HEK293 (cell line): Measurements from ENCODE around the gene TOR1AIP2.

ENCODE experiments used
- CTCF ChIA-PET: fragments of 350-600 bp; formaldehyde crosslinking; extraction: SDS; loops from one replicate; lab custom pipeline; 2021; ENCODE audit warnings: antibody characterized with exemption; lab: Yijun Ruan, JAX
- POLR2A ChIA-PET: fragments of 300-600 bp; formaldehyde crosslinking; extraction: SDS; loops from one replicate; lab custom pipeline; 2020; ENCODE audit warnings: antibody characterized with exemption, inconsistent platforms; lab: Yijun Ruan, JAX
- H3K27ac ChIP-seq: fragments of 200-500 bp; sonication (Bioruptor generic); 2 replicates; pipeline ENCODE4 v1.5.1; 2014; ENCODE audit warnings: low read depth, low read length, control low read depth, inconsistent platforms; ENCODE audit errors: extremely low read depth
- H3K36me3 ChIP-seq, 2 experiments: fragments of 200-500 bp in 1 of 2; sonication (Bioruptor generic) in 1 of 2; 1 replicate in 1 of 2; 2 replicates in 1 of 2; pipeline ENCODE4 v1.5.1; 2014 to 2017; ENCODE audit warnings: inconsistent platforms in 2 of 2, low read length in 2 of 2; ENCODE audit not compliant: control insufficient read depth in 2 of 2, insufficient read depth in 1 of 2
- H3K4me1 ChIP-seq: fragments of 200-500 bp; sonication (Bioruptor generic); 2 replicates; pipeline ENCODE4 v1.5.1; 2014; ENCODE audit warnings: mild to moderate bottlenecking, low read length, inconsistent platforms; ENCODE audit not compliant: control insufficient read depth, insufficient read depth
- H3K4me3 ChIP-seq: 2 replicates; pipeline ENCODE4 v1.5.1; 2011; ENCODE audit warnings: low read depth, mild to moderate bottlenecking, control low read depth, low read length, moderate library complexity
- H3K9me3 ChIP-seq: fragments of 200-500 bp; sonication (Bioruptor generic); 2 replicates; pipeline ENCODE4 v1.5.1; 2014; ENCODE audit warnings: low read depth, low read length, inconsistent platforms; ENCODE audit not compliant: control insufficient read depth, insufficient read depth
- GLI4 ChIP-seq: fragments of 450-650 bp; formaldehyde crosslinking; IDR thresholded peaks from 2 replicates; pipeline ENCODE4 v1.5.1; 2016; ENCODE audit warnings: missing biosample characterization, missing genetic modification characterization
- KLF7 ChIP-seq: fragments of 450-650 bp; formaldehyde crosslinking; IDR thresholded peaks from 2 replicates; pipeline ENCODE4 v1.5.1; 2016; ENCODE audit warnings: missing biosample characterization, missing genetic modification characterization, borderline replicate concordance
- MEIS1 ChIP-seq: sonication (generic); formaldehyde crosslinking; IDR thresholded peaks from 2 replicates; pipeline ENCODE4 v1.8.1; 2022; ENCODE audit warnings: missing genetic modification reagents, mild to moderate bottlenecking, borderline replicate concordance
- MZF1 ChIP-seq: fragments of 450-650 bp; formaldehyde crosslinking; IDR thresholded peaks from 2 replicates; pipeline ENCODE4 v1.5.1; 2017; ENCODE audit warnings: missing biosample characterization, missing genetic modification characterization, borderline replicate concordance
- PBX3 ChIP-seq: sonication (generic); formaldehyde crosslinking; IDR thresholded peaks from 2 replicates; pipeline ENCODE4 v1.8.1; 2022; ENCODE audit warnings: mild to moderate bottlenecking, moderate library complexity, missing genetic modification reagents
- PRDM6 ChIP-seq: fragments of 450-650 bp; formaldehyde crosslinking; IDR thresholded peaks from 2 replicates; pipeline ENCODE4 v1.5.1; 2017; ENCODE audit warnings: missing biosample characterization, missing genetic modification characterization
- SP7 ChIP-seq: fragments of 450-650 bp; formaldehyde crosslinking; IDR thresholded peaks from 2 replicates; pipeline ENCODE4 v1.5.1; 2016; ENCODE audit warnings: missing biosample characterization, missing genetic modification characterization
- YY2 ChIP-seq: fragments of 450-650 bp; formaldehyde crosslinking; IDR thresholded peaks from 2 replicates; pipeline ENCODE4 v1.5.1; 2016; ENCODE audit warnings: missing biosample characterization, missing genetic modification characterization
- ZBTB21 ChIP-seq: fragments of 450-650 bp; formaldehyde crosslinking; IDR thresholded peaks from 2 replicates; pipeline ENCODE4 v1.5.1; 2017; ENCODE audit warnings: missing biosample characterization, missing genetic modification characterization
- ZBTB26 ChIP-seq: fragments of 450-650 bp; formaldehyde crosslinking; optimal IDR thresholded peaks from 2 replicates; pipeline ENCODE3; 2016; ENCODE audit warnings: missing biosample characterization, mild to moderate bottlenecking, missing genetic modification characterization
- ZNF148 ChIP-seq: fragments of 450-650 bp; formaldehyde crosslinking; IDR thresholded peaks from 2 replicates; pipeline ENCODE4 v1.5.0; 2017; ENCODE audit warnings: missing biosample characterization, missing genetic modification characterization, borderline replicate concordance
- ZNF19 ChIP-seq: fragments of 450-650 bp; formaldehyde crosslinking; IDR thresholded peaks from 2 replicates; pipeline ENCODE4; 2016; ENCODE audit warnings: missing biosample characterization, missing genetic modification characterization, low read depth
- ZNF211 ChIP-seq: fragments of 450-650 bp; formaldehyde crosslinking; IDR thresholded peaks from 2 replicates; pipeline ENCODE4 v1.5.1; 2016; ENCODE audit warnings: low read depth, missing biosample characterization, missing genetic modification characterization
- ZNF221 ChIP-seq: fragments of 450-650 bp; formaldehyde crosslinking; IDR thresholded peaks from 2 replicates; pipeline ENCODE4 v1.5.1; 2017; ENCODE audit warnings: missing biosample characterization, missing genetic modification characterization, borderline replicate concordance
- ZNF23 ChIP-seq: fragments of 450-650 bp; formaldehyde crosslinking; IDR thresholded peaks from 2 replicates; pipeline ENCODE4 v1.5.1; 2016; ENCODE audit warnings: missing biosample characterization, missing genetic modification characterization, borderline replicate concordance
- ZNF335 ChIP-seq: fragments of 450-650 bp; formaldehyde crosslinking; conservative IDR thresholded peaks from 2 replicates; pipeline ENCODE4 v1.5.1; 2016; ENCODE audit warnings: missing biosample characterization, missing genetic modification characterization
- ZNF341 ChIP-seq: fragments of 450-650 bp; formaldehyde crosslinking; IDR thresholded peaks from 2 replicates; pipeline ENCODE4; 2016; ENCODE audit warnings: low read depth, missing biosample characterization, missing genetic modification characterization
- ZNF398 ChIP-seq: fragments of 450-650 bp; formaldehyde crosslinking; IDR thresholded peaks from 2 replicates; pipeline ENCODE4 v1.5.1; 2017; ENCODE audit warnings: missing biosample characterization, missing genetic modification characterization
- ZNF488 ChIP-seq: fragments of 450-650 bp; formaldehyde crosslinking; IDR thresholded peaks from 2 replicates; pipeline ENCODE4 v1.5.1; 2016; ENCODE audit warnings: missing biosample characterization, missing genetic modification characterization
- ZNF561 ChIP-seq: fragments of 450-650 bp; IDR thresholded peaks from 2 replicates; pipeline ENCODE4 v1.5.1; 2018; ENCODE audit warnings: missing biosample characterization, missing genetic modification characterization, borderline replicate concordance
- ZNF596 ChIP-seq: fragments of 450-650 bp; IDR thresholded peaks from 2 replicates; pipeline ENCODE4 v1.5.0; 2018; ENCODE audit warnings: missing biosample characterization, mild to moderate bottlenecking, missing genetic modification characterization, moderate library complexity
- ZNF600 ChIP-seq: fragments of 450-650 bp; formaldehyde crosslinking; IDR thresholded peaks from 2 replicates; pipeline ENCODE4 v1.5.1; 2016; ENCODE audit warnings: missing biosample characterization, missing genetic modification characterization
- ZNF621 ChIP-seq: fragments of 450-650 bp; formaldehyde crosslinking; IDR thresholded peaks from 2 replicates; pipeline ENCODE4 v1.5.1; 2017; ENCODE audit warnings: missing biosample characterization, missing genetic modification characterization
- ZNF645 ChIP-seq: fragments of 450-650 bp; formaldehyde crosslinking; IDR thresholded peaks from 2 replicates; pipeline ENCODE4; 2016; ENCODE audit warnings: missing biosample characterization, missing genetic modification characterization
- ZSCAN30 ChIP-seq: fragments of 450-650 bp; IDR thresholded peaks from 2 replicates; pipeline ENCODE4 v1.5.1; 2018; ENCODE audit warnings: missing biosample characterization, mild to moderate bottlenecking, missing genetic modification characterization, moderate library complexity

Gene TOR1AIP2

GRCh38 chr1:179925302-179925701, 47.7 kb upstream of the TOR1AIP2 start (continued):
- TF ChIP-seq ZNF600 (tag by site-specific recombination) (0 out of 2 replicates have a peak, but pooled peaks have one; percentile 19), ZNF335 (tag by site-specific recombination) (no peak), SP7 (tag by site-specific recombination) (no peak), PRDM6 (tag by site-specific recombination) (peak; percentile 97), MZF1 (no peak), ZNF341 (no peak), GLI4 (no peak), ZBTB26 (no peak), ZNF398 (tag by site-specific recombination) (no peak), ZNF645 (tag by site-specific recombination) (no peak), ZNF561 (tag by site-specific recombination) (no peak), ZNF621 (tag by site-specific recombination) (no peak)

GRCh38 chr1:179924268-179924667, 46.7 kb upstream of the TOR1AIP2 start:
- ChIA-PET CTCF (interaction anchor here (0.5 kb wide), 1 partner anchor 53 kb away, joined by 3 read pairs; no protein-coding TSS in a partner anchor), POLR2A (no interaction called here)
- H3K36me3 ChIP-seq = peaks cover 0 to 4% of the 10 kb centered on the region in 2 experiments
- peaks cover 12% of the 10 kb centered on the region for H3K4me1 ChIP-seq
- no peaks in the 10 kb centered on the region for H3K9me3 ChIP-seq
- no peak overlapping the region for H3K4me3 ChIP-seq
- no peak overlapping the region for H3K27ac ChIP-seq
- no peak for TF ChIP-seq MEIS1 (CRISPR knock-in tag)
- TF ChIP-seq ZNF19 (tag by site-specific recombination) = no peak
- TF ChIP-seq ZNF488 (tag by site-specific recombination) = no peak
- no peak for TF ChIP-seq ZNF23 (tag by site-specific recombination)
- TF ChIP-seq ZNF221 (tag by site-specific recombination) = no peak
- TF ChIP-seq PBX3 (CRISPR knock-in tag) = no peak
- no peak for TF ChIP-seq ZNF596 (tag by site-specific recombination)
- no peak for TF ChIP-seq KLF7 (tag by site-specific recombination)
- TF ChIP-seq YY2 (tag by site-specific recombination) = no peak
- no peak for TF ChIP-seq ZSCAN30 (tag by site-specific recombination)
- no peak for TF ChIP-seq PRDM6 (tag by site-specific recombination)
- TF ChIP-seq ZNF211 (tag by site-specific recombination) = no peak
- no peak for TF ChIP-seq ZBTB21 (tag by site-specific recombination)
- TF ChIP-seq ZNF148 (tag by site-specific recombination) = no peak
